Measurements from ENCODE around the gene NFKB2. TPM values are rescaled to one million over a fixed set of nuclear protein-coding genes. Genes with fewer than 3 reads are reported as not detected.
A peak's percentile ranks its signal among the peaks of the same experiment; 100 is the strongest.

Gene NFKB2
- total and polyA plus RNA-seq, 12 donors = 9.9 to 40.0 (median 16.2) TPM

- WGBS, 2 donors = 28 to 35% methylated on average over 5 of the region's 5 CpGs
- peaks cover 0 to 18% (median 5%) of the 10 kb centered on the region in 7 donors for H3K27me3 ChIP-seq
- TF ChIP-seq CTCF (IDR thresholded peaks at IDR 0.05) = no peak
- intact Hi-C loops (cut with DNase I) = no loop called here
- H3K27ac ChIP-seq = peak overlapping the region in 3 of 10 donors; percentile 19 to 90 (median 60)
- no peaks in the 10 kb centered on the region for H3K9me3 ChIP-seq
- peaks cover 0 to 3% (median 0%) of the 10 kb centered on the region in 9 donors for H3K36me3 ChIP-seq
- no peak for ATAC-seq
- peak overlapping the region in 6 of 10 donors; percentile 27 to 51 (median 32) for H3K4me3 ChIP-seq
- no peak for DNase-seq
- peaks cover 4 to 58% (median 12%) of the 10 kb centered on the region in 9 donors for H3K4me1 ChIP-seq
Measured at GRCh38 chr10:102435133-102435497, 39.6 kb downstream of the NFKB2 start.

- H3K27ac ChIP-seq = peak overlapping the region in 3 of 10 donors; percentile 19 to 90 (median 60)
- ATAC-seq = no peak
- no peak for DNase-seq
- peaks cover 4 to 58% (median 12%) of the 10 kb centered on the region in 9 donors for H3K4me1 ChIP-seq
- TF ChIP-seq CTCF (IDR thresholded peaks at IDR 0.05) = no peak
- H3K9me3 ChIP-seq = no peaks in the 10 kb centered on the region
- intact Hi-C loops (cut with DNase I) = no loop called here
- H3K36me3 ChIP-seq = peaks cover 0 to 3% (median 0%) of the 10 kb centered on the region in 9 donors
- peaks cover 0 to 18% (median 5%) of the 10 kb centered on the region in 7 donors for H3K27me3 ChIP-seq
- H3K4me3 ChIP-seq = peak overlapping the region in 6 of 10 donors; percentile 27 to 51 (median 32)
- WGBS, 2 donors = 9 to 11% methylated on average over 14 of the region's 14 CpGs
Measured at GRCh38 chr10:102435529-102436233, 40.2 kb downstream of the NFKB2 start.

GRCh38 chr10:102436312-102436711 lies 40.8 kb downstream of the NFKB2 start:
- H3K4me1 ChIP-seq = peaks cover 4 to 56% (median 12%) of the 10 kb centered on the region in 9 donors
- DNase-seq (no peak), ATAC-seq (no peak)
- intact Hi-C loops (cut with DNase I) = no loop called here
- peaks cover 0 to 18% (median 5%) of the 10 kb centered on the region in 7 donors for H3K27me3 ChIP-seq
- WGBS, 2 donors = 80 to 82% methylated on average over 6 of the region's 6 CpGs
- H3K9me3 ChIP-seq = no peaks in the 10 kb centered on the region
- H3K27ac ChIP-seq = peak overlapping the region in 1 of 10 donors; percentile 90
- H3K36me3 ChIP-seq = no peaks in the 10 kb centered on the region
- no peak for TF ChIP-seq CTCF (IDR thresholded peaks at IDR 0.05)
- peak overlapping the region in 1 of 10 donors; percentile 51 for H3K4me3 ChIP-seq

GRCh38 chr10:102437515-102437914 lies 42.0 kb downstream of the NFKB2 start:
- Histone ChIP-seq H3K27me3 (peaks cover 0 to 18% (median 5%) of the 10 kb centered on the region in 7 donors), H3K4me1 (peaks cover 0 to 48% (median 4%) of the 10 kb centered on the region in 9 donors), H3K4me3 (no peak overlapping the region), H3K27ac (no peak overlapping the region), H3K36me3 (no peaks in the 10 kb centered on the region), H3K9me3 (no peaks in the 10 kb centered on the region)
- WGBS, 2 donors = 92 to 95% methylated on average over 3 of the region's 3 CpGs
- DNase-seq (no peak), ATAC-seq (no peak)
- intact Hi-C loops (cut with DNase I) = no loop called here
- no peak for TF ChIP-seq CTCF (IDR thresholded peaks at IDR 0.05)
